GM10266 (cell line): Measurements from ENCODE around the gene VSTM2B.

ENCODE experiments used
- DNase-seq: peaks from one replicate; pipeline ENCODE4 v3.0.0; 2012; ENCODE audit errors: extremely low spot score
- CTCF ChIP-seq: IDR thresholded peaks from 2 replicates; pipeline ENCODE4 v1.5.1; 2012; ENCODE audit warnings: mild to moderate bottlenecking, low read depth; ENCODE audit not compliant: control insufficient read depth, insufficient read depth; ENCODE audit errors: missing control alignments

The VSTM2B gene

DNA sequence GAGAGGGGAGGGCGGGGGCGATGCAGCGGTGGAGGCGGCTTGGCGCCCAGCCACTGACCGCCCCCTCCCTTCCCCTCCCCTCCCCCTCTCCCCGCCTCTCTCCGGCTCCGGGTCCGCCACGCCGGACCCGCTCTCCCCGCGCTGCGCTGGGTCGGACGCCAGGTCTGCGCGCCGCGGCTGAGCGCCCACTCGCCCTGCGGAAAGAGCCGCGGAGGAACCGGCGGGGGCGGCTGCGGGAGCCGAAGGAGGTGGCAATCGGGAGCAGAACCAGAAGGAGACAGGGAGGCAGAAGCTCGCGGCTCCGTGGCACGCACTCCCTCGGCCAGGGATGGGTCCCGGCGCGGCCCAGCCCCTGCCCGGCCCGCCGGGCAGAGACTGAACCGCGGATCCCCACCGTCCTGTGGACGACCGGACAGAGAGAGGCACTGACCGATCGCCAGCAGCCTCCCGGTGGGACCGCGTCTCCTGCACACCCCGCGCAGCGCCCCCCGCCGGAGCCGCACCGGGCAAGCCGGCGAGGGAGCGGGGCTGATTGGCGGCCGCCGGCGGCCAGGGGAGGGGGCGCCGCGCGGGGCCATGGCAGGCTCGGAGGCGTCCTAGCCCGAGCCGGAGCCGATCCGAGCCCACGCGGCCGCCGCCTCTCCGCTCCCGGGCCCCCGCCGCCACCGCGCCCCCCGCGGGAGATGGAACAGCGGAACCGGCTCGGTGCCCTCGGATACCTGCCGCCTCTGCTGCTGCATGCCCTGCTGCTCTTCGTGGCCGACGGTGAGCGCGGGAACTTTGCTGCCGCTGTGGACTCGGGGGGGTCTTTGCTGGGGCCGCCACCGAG is at the start of gene VSTM2B:
Gene VSTM2B (plus strand): TSS at position 94 of the 829 bp plus-strand sequence. CDS start 590 bp downstream, at position 684.
- no peak for DNase-seq
- TF ChIP-seq CTCF, result no peak

GRCh38 chr19:29476528-29476927 is 49.3 kb upstream of the VSTM2B start:
- no peak for DNase-seq
- TF ChIP-seq CTCF, result no peak

- TF ChIP-seq CTCF, result no peak
- no peak for DNase-seq
Measured at GRCh38 chr19:29477831-29478577, 47.8 kb upstream of the VSTM2B start.

DNA sequence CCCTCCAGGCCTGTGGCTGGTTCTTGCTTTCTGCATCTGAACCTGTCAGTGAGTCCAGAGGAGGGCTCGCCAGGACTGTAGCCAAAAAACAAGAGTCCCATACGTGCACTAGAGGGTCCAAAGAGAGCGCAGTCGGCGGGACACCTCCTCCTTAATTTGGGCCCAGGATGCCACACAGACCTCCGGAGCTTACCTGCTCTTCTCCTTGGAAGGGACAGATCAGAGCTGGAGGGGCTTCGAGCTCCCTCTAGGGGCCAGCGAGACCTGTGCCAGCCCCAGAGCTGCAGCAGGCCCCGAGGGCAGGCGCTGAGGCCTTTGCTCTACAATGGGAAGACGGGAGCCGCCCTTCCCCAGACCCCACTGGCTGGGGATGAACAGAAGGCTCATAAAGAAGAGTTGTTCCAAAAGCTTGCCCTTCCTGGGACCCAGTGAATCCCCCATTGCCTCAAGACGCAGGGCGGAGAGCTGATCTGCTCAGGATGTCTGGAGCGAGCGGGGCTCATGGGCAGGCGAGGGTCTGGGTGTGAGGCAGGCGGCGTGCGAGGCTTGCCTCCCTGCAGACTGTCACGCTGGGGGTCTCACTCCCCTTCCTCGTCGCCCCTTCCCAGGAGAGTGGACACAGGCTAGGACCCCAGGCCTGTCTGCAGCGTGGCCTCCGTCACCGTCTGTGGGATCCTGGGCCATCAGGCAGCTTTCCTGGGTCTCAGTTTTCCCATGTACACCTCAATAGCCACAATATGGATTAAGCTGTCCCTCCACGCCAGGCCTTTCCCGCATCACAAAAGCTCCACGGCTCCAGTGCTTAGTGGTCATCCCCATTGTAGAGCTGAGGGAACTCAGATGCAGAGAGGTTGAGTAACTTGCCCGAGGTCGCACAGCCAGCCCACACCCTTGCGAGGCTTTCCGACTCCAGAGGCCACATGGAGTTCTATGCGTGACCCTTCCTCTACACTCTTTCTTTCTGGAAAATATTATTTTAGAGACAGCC is 46.9 kb upstream of the VSTM2B start:
- DNase-seq, result no peak
- peak; percentile 34 for TF ChIP-seq CTCF

GRCh38 chr19:29479941-29480340 is 45.9 kb upstream of the VSTM2B start:
- TF ChIP-seq CTCF, result no peak

DNA sequence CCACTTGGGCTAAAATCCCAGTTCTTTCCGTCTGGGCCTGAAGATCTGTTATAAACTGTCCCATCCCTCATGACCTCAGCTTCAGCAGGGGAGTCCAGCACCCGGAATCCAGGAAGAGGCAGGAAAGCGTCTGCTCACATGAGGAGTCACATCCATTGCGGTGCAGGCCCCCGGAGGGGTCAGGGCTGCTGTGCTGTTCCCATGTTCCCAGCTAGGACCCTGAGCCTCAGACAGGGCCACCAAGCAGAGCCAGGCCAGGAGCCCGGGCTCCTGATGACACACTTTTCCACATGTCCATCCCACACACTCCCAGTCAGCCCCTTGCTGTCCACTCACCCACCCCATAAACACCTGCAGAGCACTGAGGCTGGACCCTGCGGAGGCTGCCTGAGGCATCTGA is 45.3 kb upstream of the VSTM2B start:
- TF ChIP-seq CTCF, result no peak
- DNase-seq, result no peak

More at GRCh38 chr19:29479941-29480340, 45.9 kb upstream of the VSTM2B start:
- DNase-seq, result no peak
